ENCODE measurements around the gene GRIK2.
"Not testable (repeated sequence)": the region's sequence is repeated elsewhere in the genome, so short reads cannot be mapped to it uniquely, and the experiment has no call there.

Gene GRIK2

DNA sequence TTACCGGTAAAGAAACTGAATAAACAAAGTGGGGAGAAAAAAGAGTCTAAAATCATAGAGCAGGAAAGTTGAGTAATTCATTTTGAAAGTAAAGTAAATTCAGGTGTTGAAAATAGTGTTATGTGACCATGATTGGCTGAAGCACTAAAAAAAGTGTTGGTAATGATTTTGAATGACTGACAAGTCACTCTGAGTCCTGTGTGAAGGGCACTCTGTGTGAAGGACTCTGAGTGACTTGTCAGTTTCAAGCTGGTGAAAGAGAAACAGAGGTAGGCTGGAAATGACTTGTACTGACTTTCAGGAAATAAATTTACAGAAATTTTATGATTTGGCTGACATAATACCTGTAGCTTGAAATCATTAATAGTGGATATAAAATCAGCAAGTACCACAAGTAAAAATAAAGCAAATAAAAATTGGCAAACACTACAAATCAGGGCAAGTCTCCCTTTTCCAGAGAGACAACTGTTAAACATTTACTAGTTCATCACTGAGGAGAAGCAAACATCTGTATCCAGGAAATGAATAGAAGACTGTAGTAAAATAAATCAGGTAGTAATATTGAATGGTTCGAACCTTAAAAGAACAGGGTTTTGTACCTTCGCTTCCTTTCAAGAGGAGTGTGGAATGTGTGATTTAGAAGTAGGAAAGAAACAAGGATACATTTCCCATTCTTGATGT is 630.6 kb downstream of the GRIK2 start:
- no peak for DNase-seq (ENCODE audit: low spot score)

DNA sequence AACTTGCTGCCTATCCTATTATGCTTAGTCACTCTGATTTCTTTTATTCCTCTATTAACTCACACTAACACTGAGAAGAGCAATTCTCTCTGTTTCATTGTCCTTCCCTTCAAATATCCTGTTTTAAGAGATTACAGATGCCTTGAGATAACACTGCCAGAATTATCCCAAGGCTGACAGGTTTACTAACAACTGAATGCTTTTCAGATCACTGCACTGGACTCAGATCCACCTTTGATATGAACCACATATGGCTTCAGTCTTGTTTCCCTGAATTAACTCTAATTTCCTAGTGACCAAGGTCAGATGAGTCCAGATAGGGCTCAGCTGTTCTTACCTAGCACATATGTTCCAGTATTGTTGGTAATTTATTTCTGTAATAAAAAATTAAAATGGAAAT is 633.1 kb downstream of the GRIK2 start:
- no peak for DNase-seq (ENCODE audit: low spot score)

DNA sequence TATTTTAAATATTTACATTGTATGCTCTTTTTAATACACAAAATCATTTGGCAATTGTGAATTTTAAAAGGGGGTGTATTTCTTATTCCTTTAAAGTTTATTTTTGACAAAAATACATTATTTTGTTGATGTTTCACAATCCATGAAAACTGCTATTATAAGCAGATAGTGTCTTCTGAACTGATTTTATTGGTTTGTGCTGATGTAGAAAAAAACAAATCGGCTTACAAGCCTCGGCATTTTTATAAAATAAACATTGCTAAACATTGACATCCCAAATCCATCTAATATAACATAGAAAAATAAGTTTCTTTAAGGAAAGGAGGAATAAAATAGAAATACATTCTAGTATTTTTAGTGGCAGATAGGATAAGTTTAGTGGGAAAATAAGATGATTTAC is 634.7 kb downstream of the GRIK2 start:
- DNase-seq (ENCODE audit: low spot score), result no peak

DNA sequence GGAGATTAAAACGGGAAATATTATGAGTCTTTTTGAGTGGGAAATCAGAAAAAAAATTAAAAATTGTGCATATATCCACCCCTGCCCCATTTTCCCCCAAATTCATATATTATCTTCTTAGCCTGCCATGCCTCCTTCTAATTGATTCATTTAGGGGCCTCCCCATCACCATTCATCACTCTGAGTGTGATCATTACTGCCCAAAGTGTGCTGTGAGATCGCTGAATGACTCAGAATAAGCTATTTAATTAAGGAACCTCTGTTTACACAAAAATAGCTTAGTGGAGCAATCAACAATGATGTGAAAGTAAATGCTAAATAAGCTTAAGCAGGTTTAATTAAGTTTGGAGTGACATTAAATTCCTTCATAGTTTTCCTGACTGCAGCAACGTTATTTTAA is 645.5 kb downstream of the GRIK2 start:
- DNase-seq (ENCODE audit: low spot score), result no peak

DNA sequence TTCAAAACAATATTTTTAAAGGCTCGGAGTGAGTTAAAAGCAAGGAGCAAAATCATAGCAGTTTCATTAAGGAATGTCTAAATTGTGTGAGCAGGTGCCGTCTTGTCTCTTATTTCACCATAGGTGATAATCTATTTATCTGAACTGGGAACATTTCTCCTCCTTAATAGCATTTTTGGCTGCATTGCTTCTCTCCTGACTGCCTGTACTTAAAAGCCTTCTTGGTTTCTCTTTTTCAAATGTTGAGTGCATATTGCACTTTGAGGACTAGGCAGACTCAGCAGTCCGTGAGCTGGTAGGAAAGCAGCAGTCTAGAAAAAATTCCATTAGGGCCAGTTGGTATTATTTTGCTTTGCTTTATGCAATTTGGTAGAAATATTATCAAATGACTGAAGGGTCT is 645.9 kb downstream of the GRIK2 start:
- no peak for DNase-seq (ENCODE audit: low spot score)

DNA sequence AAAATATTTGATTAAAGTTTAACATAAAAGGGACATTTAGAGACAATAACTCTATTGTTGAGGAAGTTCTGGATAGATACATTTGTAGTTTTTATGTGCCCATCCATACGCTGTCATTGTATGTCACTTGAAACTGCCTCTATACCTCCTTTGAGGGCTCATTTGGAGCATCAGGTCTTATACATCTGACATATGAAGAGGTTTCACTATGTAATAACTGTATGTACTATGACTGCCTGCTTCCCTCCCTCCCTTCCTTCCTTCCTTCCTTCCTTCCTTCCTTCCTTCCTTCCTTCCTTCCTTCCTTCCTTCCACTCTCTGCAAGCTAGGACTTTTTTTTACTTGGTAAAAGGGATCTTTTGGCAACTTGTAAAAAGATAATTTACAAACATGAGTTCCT is 657.5 kb downstream of the GRIK2 start:
- DNase-seq (ENCODE audit: low spot score), result no peak

DNA sequence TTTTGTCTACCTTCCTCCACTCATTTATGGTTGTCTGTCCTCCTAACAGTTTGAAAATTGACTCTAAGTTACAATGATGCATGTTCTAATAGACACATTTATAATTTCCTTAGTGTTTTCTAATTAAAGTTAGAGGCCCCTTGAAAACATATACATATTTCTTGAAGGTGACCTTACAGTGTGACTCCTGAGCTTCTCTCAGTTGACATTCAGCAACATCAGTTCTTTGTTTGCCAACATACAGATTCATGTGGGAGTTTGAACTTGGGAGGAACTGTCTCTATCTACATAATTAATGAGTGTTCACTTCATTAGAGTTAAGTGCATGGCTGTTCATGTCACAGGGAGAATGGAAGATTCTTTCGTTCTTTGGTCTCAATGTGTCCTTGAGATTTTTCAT is 658.2 kb downstream of the GRIK2 start:
- no peak for DNase-seq (ENCODE audit: low spot score)

DNA sequence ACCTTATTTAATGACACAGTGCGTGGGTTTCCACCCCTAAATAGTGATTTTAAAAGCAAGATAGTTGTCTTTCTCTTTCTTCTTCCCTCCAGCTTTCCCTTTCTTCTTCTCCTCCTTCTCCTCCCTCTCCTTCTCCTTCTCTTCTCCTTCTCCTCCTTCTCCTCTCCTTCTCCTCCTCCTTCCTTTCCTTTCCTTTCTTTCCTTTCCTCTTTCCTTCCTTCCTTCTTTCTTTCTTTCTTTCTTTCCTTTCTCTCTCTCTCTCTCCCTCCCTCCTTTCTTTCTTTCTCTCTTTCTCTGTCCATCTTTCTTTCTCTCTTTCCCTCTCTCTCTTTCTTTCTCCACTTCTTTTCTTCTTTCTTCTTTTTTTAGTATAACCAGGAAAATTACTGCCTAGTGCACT is 670.6 kb downstream of the GRIK2 start:
- DNase-seq (ENCODE audit: low spot score), result no peak

DNA sequence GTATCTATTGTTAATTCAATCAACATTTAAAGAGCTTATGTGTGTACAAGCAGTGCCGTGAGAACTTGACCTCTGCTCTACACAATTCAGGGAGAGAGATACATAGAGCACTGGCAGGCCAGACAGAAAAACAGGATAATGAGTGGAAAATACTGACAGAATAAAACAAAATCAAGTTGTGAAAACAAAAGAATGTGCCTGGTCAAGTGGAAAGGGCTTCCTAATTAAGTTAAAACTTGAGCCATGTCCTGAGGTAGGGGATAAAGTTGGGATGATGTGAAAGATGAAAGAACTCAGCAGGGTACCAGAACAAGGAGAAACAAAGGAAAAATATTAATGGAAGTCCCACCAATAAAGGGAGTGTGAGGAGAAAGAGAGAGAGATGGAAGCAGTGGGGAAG is 672.8 kb downstream of the GRIK2 start:
- no peak for DNase-seq (ENCODE audit: low spot score)

DNA sequence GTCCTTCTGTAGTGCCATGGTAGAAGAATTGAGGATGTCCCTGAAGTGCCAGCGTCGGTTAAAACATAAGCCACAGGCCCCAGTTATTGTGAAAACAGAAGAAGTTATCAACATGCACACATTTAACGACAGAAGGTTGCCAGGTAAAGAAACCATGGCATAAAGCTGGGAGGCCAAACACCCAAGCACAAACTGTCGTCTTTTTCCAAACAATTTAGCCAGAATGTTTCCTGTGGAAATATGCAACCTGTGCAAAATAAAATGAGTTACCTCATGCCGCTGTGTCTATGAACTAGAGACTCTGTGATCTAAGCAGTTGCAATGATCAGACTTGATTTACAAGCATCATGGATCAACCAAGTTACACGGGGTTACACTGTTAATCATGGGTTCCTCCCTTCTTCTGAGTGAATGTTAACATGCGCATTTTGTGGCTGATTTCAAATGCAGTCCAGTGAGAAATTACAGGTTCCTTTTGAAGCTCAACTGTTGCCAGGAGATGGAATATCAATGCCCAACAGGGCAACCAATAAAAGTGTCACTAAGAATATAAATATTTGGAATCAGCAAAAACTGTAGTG is 674.9 kb downstream of the GRIK2 start:
- no peak for DNase-seq (ENCODE audit: low spot score)

DNA sequence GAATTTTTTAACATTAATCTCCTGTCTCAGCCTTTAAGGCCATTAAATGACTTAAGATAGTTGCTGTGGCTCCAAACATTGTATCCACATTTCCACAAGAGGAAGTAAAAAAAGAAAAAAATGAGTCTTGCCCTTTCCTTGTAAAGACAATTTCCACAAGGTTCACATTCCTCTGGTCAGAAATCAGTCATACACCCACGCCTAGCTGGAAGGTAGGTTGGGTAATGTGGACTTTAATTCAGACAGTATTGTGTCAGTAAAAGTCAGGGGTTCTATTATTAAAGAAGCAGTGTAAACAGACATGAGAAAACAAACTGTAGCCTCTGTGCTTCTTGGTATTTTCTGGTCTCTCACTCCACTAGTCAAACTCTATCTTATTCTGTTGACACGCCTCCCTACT is 682.0 kb downstream of the GRIK2 start:
- DNase-seq (ENCODE audit: low spot score), result no peak

DNA sequence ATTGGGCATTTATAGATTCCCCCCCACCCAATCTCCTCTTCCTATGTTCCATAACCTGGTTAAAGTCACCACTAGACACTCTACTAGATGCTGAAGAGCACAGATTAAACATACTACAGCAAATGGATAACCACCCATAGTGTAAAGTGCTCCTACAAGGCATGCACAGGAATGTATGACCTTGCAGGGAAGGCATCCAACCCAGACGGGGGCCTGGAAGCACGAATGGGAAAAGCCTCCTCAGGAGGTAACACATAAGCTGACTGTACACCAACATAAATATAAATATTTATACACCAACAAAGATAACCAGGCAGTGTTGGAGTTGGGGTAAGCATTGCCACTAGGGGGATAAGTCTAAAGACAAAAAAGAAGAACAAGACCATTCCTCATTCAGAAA is 691.7 kb downstream of the GRIK2 start:
- no peak for DNase-seq (ENCODE audit: low spot score)

DNA sequence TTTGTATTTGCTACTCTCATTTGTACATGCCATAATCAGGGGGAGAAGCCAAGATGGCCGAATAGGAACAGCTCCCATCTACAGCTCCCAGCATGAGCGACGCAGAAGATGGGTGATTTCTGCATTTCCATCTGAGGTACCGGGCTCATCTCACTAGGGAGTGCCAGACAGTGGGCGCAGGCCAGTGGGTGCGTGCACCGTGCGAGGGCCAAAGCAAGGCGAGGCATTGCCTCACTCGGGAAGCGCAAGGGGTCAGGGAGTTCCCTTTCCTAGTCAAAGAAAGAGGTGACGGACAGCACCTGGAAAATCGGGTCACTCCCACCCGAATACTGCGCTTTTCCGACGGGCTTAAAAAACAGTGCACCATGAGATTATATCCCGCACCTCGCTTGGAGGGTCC is 694.7 kb downstream of the GRIK2 start:
- DNase-seq (ENCODE audit: low spot score), result not testable (repeated sequence)

DNA sequence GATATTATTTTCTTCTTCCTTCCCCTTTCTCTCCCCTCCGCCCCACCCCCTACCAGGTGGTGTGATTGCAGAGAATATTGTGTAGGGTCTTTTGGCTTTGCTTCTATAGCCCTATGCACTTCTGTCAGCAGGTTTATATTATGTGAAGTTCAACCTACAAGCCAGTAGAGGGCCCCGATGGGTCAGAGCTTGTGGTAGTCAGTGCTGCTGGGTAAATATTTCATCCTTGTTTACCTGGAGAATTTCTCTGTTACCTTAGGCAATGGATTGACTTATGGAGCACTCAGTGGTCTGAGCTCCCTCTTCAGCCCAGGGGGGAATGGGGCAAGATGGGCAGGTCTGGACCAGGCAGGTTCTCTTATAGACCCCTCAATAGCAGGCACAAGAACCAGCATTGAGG is 720.9 kb downstream of the GRIK2 start:
- DNase-seq (ENCODE audit: low spot score), result no peak

DNA sequence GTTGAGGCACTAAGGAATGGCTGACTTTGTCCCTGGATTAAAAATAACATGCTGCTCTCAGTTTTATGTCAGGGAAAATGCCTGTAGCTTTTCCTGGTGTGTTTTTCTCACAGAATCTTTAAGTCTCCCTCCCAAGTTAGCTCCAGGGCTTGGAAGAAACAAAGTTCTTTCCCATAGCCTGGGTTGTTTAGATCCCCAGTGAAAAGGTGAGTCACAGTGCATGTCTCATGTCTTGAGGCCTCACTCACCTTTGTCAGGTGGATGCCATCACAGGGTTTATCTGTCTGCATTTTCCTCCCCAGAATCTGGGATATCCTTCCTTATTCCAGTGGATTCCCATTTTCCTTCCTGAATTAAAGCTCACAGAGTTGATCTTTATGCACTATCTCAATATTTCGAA is 722.4 kb downstream of the GRIK2 start:
- no peak for DNase-seq (ENCODE audit: low spot score)

DNA sequence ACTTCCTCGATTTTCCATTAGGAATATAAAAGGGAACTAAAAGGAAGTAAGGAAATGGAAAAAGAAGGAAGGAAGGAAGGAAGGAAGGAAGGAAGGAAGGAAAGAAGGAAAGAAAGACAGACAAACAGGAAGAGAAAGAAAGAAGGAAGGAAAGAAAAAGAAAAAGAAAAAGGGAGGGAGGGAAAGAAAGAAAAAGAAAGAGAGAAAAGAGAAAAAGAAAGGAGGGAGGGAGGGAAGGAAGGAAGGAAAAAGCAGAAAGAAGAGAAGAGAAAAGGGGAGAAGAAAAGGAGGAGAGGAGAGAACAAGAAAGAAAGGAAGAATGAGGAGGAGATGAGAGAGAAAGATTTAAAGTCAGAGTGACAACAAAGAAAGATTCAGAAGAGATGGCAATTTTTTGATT is 724.5 kb downstream of the GRIK2 start:
- DNase-seq (ENCODE audit: low spot score), result no peak
